ENCODE data around the gene ACP3.

- no peak for TF ChIP-seq CTCF (IDR thresholded peaks at IDR 0.05; ENCODE audit: insufficient read depth, low read depth, low read length)
- no peak for TF ChIP-seq EZH2 (IDR thresholded peaks at IDR 0.05; ENCODE audit: insufficient read depth, low read length)
Observed at GRCh38 chr3:132378048-132378762, 61.0 kb downstream of the ACP3 start.
